NCI-H2029 treated with DMSO at 0.1 percent for 48 hours (cell line): ENCODE results near the gene TCTA.

Experiments used
- DNase-seq: peaks from one replicate; lab custom pipeline; 2025; lab: John Stamatoyannopoulos, UW

TCTA gene

GRCh38 chr3:49460956-49461355, 48.7 kb downstream of the TCTA start:
- DNase-seq = no peak

- DNase-seq = no peak
These were observed 49.4 kb downstream of the TCTA start for GRCh38 chr3:49461443-49462171.

GRCh38 chr3:49462222-49462621, 50.0 kb downstream of the TCTA start:
- no peak for DNase-seq

- no peak for DNase-seq
These were observed 53.2 kb downstream of the TCTA start for GRCh38 chr3:49465270-49466034.
